Hematopoietic multipotent progenitor cell treated with erythropoietin and hydrocortisone succinate and interleukin-3 and kit ligand, for 6 days (in vitro differentiated cells): ENCODE results near the gene CFAP97D2.
A peak's percentile ranks its signal among the peaks of the same experiment; 100 is the strongest.

Experiments used
- DNase-seq: peaks from one replicate; pipeline ENCODE4 v3.0.0-alpha.2; 2015

The CFAP97D2 gene

DNA sequence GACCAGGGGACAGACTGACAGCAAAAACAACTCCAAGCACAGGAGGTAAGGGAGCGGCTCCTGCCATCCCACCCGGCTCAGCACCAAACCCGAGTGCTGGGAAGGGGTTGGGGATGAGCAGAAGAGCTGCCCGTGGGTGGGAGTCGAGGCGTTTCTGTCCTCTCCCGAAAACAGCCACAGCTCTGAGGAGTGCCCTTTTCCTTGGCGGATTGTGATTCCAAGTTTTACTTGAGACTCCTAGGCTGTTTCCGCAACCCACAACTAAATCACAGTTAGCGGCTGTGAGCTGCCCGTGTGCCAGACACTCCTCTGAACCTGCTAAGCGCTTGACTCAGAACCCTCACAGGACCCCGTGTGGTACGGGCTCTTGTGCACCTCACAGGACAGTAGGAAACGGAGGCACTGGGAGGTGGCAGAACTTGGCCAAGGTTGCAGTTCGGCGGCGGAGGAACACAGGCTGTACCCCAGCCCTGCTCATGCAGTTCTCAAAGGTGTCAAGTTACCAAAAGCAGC lies 21.4 kb downstream of the CFAP97D2 start:
- DNase-seq, result no peak

GRCh38 chr13:114202581-114202980 lies 23.5 kb downstream of the CFAP97D2 start:
- DNase-seq, result no peak

GRCh38 chr13:114203536-114203935 lies 24.5 kb downstream of the CFAP97D2 start:
- peak; percentile 20 for DNase-seq

DNA sequence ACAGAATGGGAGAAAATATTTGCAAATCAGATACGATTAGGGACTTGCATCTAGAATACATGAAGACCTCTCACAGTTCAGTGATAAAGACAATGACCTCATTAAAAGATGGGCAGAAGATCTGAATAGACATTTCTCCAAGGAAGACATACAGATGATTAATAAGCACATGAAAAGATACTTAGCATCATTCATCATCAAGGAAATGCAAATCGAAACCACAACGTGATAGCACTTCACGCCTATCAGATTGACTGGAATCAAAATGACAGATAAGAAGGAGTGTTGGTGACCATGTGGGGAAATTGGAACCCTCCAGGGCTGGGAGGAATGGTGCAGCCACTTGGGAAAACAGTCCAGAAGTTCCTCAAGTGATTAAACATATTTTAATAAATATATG lies 25.8 kb downstream of the CFAP97D2 start:
- DNase-seq, result peak; percentile 5

DNA sequence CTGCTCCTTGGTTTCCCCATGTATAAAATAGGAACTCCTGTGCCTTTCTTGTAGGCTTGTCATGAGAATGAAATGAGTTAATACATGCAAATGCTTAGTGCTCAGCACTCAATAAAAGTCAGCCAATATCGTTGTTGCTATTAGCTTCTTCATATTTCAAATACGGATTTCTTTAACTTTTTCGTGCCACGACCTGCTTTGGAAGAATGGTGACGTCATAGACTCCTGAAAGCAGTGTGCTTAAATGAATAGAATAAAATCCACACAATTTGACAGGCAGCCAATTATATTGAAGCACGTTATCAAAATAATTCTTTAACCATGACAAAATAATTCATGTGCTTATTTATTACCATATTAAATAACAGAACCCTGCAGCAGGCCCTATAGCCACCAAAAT lies 29.1 kb downstream of the CFAP97D2 start:
- no peak for DNase-seq

DNA sequence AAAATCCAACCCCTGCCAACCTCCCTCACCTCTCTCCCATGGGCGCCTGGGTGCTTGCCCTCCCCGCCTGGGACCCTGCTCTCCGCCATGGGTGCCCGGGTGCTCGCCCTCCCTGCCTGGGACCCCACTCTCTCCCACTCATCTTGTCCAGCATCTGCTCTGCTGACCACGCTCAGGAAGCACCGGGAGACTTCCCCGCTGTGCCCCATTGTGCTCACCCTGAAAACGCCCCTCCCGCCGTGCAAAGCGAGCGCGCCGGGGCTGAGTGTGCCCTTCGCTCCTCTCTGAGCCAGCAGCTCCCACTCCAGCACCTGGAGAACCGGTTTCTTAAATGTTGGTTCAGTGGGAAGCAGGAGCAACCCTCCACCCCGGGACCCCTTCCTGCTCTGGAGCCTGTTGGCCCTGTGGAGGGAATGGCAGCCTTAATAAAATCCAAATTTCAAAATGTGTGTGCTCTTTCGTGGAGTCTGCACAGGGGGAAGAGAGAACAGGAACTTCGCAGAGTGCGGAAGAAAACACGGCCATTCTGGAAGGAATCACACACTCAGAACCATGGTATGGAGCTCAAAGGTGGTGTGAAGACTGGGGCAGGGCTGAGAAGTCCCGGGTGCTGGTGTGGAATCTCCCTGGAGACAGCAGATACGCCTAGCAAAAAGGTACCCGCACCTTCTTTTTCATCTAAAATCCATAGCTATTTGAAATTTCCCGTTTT lies 32.5 kb downstream of the CFAP97D2 start:
- DNase-seq, result no peak

DNA sequence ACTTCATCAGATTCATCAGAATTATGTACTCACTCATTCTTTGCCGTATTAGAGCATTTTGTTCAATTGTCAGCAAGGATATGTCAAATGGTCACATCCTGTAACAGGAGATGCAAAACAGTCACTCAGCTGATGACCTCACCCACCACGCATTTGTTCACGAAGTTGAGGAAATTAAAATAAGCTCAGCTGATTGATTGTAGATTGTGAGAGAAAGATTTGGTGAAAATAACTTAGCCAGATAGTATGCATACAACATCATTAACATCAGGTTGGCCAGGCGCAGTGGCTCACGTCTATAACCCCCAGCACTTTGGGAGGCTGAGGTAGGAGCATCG lies 33.1 kb downstream of the CFAP97D2 start:
- DNase-seq, result no peak

- no peak for DNase-seq
Measured at GRCh38 chr13:114213980-114214379, 34.9 kb downstream of the CFAP97D2 start.

DNA sequence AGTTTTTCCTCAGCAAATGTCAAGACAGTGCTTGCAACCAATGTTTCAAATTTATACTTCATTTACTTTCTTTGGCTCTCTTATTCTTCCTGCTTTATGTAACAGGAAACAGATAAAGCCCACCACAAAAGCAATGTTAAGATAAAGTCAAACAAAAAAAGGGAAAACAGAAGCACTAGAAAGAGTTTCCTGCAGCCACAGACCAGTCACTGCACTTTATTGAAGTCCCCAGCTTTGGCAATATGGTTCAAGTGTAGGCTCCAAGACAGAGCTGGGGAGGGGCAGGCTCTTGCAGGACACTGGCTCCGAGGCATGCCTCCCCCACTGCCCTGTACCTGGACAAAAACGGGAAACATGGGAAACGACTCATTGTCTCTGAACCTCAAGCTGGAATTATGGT lies 40.3 kb downstream of the CFAP97D2 start:
- DNase-seq, result peak; percentile 76

DNA sequence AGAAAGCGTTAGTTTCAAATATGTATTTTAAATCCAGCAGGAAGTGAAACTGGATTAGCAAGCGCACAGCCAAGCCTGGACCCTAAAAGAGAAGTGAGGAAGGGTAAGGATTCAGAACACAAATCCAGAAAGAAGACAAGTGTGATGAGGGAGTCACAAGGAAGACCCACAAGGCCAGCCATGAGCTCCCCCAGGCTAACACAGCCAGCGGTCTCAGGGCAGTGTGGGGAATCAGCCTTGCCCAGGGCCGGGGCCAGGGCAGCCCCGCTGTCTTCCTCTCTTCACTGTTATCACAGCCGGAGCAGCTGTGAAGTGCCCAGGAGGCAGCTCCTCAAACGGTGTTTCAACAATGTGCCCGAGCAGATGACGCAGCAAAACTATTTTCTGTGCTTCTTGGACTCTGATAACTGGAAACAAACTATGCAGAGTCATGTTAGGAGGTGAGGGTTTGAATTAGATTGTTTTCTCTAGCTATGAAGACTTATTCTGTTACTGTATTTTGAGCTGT lies 43.5 kb downstream of the CFAP97D2 start:
- DNase-seq, result peak; percentile 99

- DNase-seq, result no peak
Measured at GRCh38 chr13:114224201-114224600, 45.1 kb downstream of the CFAP97D2 start.

DNA sequence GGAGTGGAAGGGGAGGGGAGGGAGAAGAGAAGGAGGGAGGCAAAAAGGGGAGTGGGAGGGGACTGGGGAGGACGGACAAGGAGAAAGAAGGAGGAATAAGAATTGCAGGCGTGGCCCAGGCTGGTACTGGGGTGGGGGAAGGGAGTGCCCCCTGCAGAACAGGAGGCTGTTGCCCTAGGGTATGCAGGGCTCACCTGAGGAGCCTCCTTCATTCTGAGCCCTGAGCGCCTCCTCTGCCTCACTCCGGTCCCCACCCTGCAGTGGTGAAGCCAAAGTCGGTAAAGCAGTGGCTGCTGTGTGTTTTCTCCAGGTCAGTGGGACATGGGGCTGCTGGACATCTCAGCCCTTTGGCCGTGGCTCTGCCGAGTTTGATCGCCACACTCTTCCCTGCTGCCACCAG lies 46.6 kb downstream of the CFAP97D2 start:
- DNase-seq, result peak; percentile 30

GRCh38 chr13:114226088-114226487 lies 47.0 kb downstream of the CFAP97D2 start:
- peak; percentile 36 for DNase-seq

- peak; percentile 92 for DNase-seq
Measured at GRCh38 chr13:114226699-114227323, 47.8 kb downstream of the CFAP97D2 start.

DNA sequence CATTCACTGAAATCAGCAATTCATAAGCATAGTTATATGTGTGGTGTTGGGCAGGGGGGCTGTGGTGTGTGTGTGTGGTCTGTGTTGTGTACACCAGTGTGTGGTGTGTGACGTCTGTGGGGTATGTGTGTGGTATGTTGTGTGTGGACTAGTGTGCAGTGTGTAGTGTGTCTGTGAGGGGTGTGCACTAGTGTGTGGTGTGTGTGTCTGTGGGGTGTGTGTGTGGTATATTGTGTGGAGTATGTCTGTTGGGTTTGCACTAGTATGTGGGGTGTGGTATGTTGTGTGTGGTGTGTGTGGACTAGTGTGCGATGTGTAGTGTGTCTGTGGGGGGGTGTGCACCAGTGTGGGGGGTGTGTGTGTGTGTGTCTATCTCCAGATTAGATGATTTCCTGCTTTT lies 48.5 kb downstream of the CFAP97D2 start:
- no peak for DNase-seq

DNA sequence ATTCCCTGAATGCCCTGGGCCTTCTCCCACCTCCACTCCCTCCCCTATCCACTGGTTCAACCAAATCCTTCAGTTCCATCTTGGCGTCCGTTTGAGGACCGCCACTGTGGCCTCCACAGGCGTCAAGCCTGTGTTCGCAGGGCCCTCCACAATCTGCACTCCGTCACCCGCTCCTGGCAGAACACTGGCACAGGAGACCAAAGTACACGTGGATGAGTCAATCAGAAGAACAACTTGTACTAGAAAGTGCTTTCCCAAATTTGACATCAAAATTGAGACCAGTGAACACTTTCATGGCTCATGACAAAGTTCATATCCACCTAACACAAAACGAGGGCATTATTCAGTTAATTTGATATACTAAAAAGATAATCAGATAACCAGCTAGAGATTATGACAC lies 49.1 kb downstream of the CFAP97D2 start:
- DNase-seq, result no peak

- no peak for DNase-seq
Measured at GRCh38 chr13:114229506-114229905, 50.4 kb downstream of the CFAP97D2 start.

- DNase-seq, result no peak
Measured at GRCh38 chr13:114230117-114230516, 51.1 kb downstream of the CFAP97D2 start.

DNA sequence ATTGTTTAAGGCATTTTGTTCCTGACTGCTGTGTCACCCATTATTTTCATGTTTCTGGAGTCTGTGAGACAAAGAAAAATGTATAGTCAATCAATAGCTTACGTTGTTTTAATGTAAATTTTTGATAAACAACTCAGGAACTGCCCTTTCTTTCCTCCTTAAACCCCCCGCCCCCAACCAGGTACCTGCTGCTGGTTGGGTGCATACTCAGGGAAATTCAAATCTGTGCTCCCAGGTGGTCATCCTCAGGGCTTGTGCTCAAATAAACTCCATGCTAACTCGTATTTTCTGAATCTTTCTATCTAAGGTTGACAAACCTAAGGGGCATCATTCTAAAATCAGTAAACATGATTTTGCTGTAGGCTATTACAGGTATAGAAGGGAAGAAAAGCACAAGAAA lies 51.5 kb downstream of the CFAP97D2 start:
- DNase-seq, result no peak

DNA sequence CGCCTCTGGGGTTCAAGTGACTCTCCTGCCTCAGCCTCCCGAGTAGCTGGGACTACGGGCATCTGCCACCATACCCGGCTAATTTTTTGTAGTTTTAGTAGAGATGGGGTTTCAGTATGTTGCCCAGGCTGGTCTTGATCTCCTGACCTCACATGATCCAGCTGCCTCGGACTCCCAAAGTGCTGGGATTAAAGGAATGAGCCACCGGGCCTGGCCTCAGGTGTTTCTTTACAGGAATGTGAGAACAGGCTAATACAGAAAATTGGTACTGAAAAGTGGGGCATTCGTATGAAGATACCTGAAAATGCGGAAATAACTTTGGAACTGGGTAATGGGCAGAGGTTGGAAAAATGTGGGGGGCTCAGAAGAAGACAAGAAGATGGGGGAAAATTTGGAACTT lies 52.8 kb downstream of the CFAP97D2 start:
- no peak for DNase-seq

- DNase-seq, result no peak
Measured at GRCh38 chr13:114234266-114234644, 55.2 kb downstream of the CFAP97D2 start.

GRCh38 chr13:114234645-114235421 lies 55.8 kb downstream of the CFAP97D2 start, which contains the start of gene CDC16:
Gene CDC16 (plus strand): TSS chr13:114234897. CDS start chr13:114235085, 188 bp downstream.
- DNase-seq, result peak; percentile 99

DNA sequence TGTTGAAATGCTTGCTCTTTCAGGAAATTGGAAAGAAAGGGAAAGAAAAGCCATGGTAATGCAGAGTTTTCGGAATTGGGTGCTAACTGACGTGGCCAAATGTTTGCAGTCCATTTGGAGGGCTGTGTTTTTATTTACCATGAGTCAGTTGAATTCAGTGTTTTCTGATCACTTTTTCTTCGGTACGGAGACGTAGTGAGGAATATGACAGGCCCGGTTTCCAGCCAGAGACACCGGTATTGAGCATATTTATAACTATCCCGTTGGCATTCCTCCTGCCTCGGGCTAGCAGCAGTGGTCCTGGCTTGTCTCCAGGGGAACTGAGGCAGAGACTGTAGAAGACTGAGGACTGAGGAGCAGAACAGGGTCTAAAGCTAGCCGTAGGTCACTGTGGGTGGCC lies 56.6 kb downstream of the CFAP97D2 start:
- DNase-seq, result no peak

- DNase-seq, result no peak
Measured at GRCh38 chr13:114236227-114236626, 57.2 kb downstream of the CFAP97D2 start.
